Peyer's patch (tissue), 4 donors: ENCODE measurements around the gene PTPRF. TPM values are rescaled to one million over a fixed set of nuclear protein-coding genes. Genes with fewer than 3 reads are reported as not detected.

Experiments
- DNase-seq, 3 donors: peaks; one replicate each; pipeline ENCODE4 v3.0.0-alpha.2; 2017 to 2019
- H3K27ac ChIP-seq, 4 donors: fragments of 200-600 bp; sonication (generic); one replicate each; pipeline ENCODE4 v1.5.1; 2016 to 2019
- H3K27me3 ChIP-seq, 2 donors: fragments of 200-600 bp; sonication (generic); one replicate each; pipeline ENCODE4 v1.5.1; 2019
- H3K36me3 ChIP-seq, 3 donors: fragments of 200-600 bp; sonication (generic); one replicate each; pipeline ENCODE4 v1.5.1; 2016 to 2019
- H3K4me1 ChIP-seq, 4 donors: fragments of 200-600 bp; sonication (generic); one replicate each; pipeline ENCODE4 v1.5.1; 2016 to 2019
- H3K4me3 ChIP-seq, 4 donors: fragments of 200-600 bp; sonication (generic); 1 replicate in 3 of 4; 2 replicates in 1 of 4; pipeline ENCODE4 v1.5.1; 2016 to 2019; ENCODE audit warnings: mild to moderate bottlenecking in 1 of 4
- H3K9me3 ChIP-seq, 4 donors: fragments of 200-600 bp; sonication (generic); one replicate each; pipeline ENCODE4 v1.5.1; 2016 to 2019; ENCODE audit warnings: mild to moderate bottlenecking in 1 of 4
- CTCF ChIP-seq, 6 experiments: fragments of 450-650 bp in 4 of 6; fragments of 200-600 bp in 2 of 6; sonication (generic) in 1 of 6; IDR thresholded peaks; one replicate each; pipeline ENCODE4 v1.5.1; 2017 to 2019; ENCODE audit warnings: antibody characterized with exemption in 6 of 6, mild to moderate bottlenecking in 3 of 6, moderate library complexity in 1 of 6
- POLR2A ChIP-seq, 2 donors: fragments of 450-650 bp; IDR thresholded peaks; one replicate each; pipeline ENCODE4 v1.5.1; 2017; ENCODE audit warnings: antibody characterized with exemption in 2 of 2, mild to moderate bottlenecking in 2 of 2, moderate library complexity in 2 of 2
- total RNA-seq, 4 donors: library from RNA; depleted of rRNA; stranded (reverse); fragments of >200 nt; gene quantifications; one replicate each; pipeline ENCODE4 v1.1.0, GENCODE V29; 2016

Gene PTPRF
- total RNA-seq, 4 donors from 2014 or later, result 149 to 613 (median 528) TPM

- H3K36me3 ChIP-seq, result no peaks in the 10 kb centered on the region
- H3K4me3 ChIP-seq, result peak overlapping the region; percentile 52 to 93 (median 74)
- DNase-seq, result peak in 1 of 3 donors; percentile 77
- H3K9me3 ChIP-seq, result no peaks in the 10 kb centered on the region
- no peaks in the 10 kb centered on the region for H3K27me3 ChIP-seq
- peak overlapping the region; percentile 62 to 98 (median 90) for H3K27ac ChIP-seq
- TF ChIP-seq CTCF (IDR thresholded peaks at IDR 0.05) (no peak), POLR2A (IDR thresholded peaks at IDR 0.05) (peak; percentile 57 to 58)
- H3K4me1 ChIP-seq, result peaks cover 0 to 49% (median 7%) of the 10 kb centered on the region in 4 donors
Observed at GRCh38 chr1:43531107-43531905, 623 bp downstream of the PTPRF start.

- DNase-seq, result peak in 1 of 3 donors; percentile 57
- H3K4me1 ChIP-seq, result peaks cover 0 to 57% (median 9%) of the 10 kb centered on the region in 4 donors
- H3K27me3 ChIP-seq, result no peaks in the 10 kb centered on the region
- TF ChIP-seq POLR2A (IDR thresholded peaks at IDR 0.05), result no peak
- TF ChIP-seq CTCF (IDR thresholded peaks at IDR 0.05), result no peak
- H3K36me3 ChIP-seq, result no peaks in the 10 kb centered on the region
- peak overlapping the region; percentile 25 to 98 (median 74) for H3K27ac ChIP-seq
- peak overlapping the region; percentile 52 to 93 (median 74) for H3K4me3 ChIP-seq
- no peaks in the 10 kb centered on the region for H3K9me3 ChIP-seq
Observed at GRCh38 chr1:43531906-43532584, 1.4 kb downstream of the PTPRF start.

GRCh38 chr1:43532716-43533115, 2.0 kb downstream of the PTPRF start:
- H3K4me3 ChIP-seq, result peak overlapping the region in 3 of 4 donors; percentile 52 to 93 (median 86)
- no peaks in the 10 kb centered on the region for H3K36me3 ChIP-seq
- peak overlapping the region in 3 of 4 donors; percentile 56 to 98 (median 91) for H3K27ac ChIP-seq
- peaks cover 0 to 59% (median 9%) of the 10 kb centered on the region in 4 donors for H3K4me1 ChIP-seq
- DNase-seq, result peak in 1 of 3 donors; percentile 48
- H3K9me3 ChIP-seq, result no peaks in the 10 kb centered on the region
- no peaks in the 10 kb centered on the region for H3K27me3 ChIP-seq
- TF ChIP-seq CTCF (IDR thresholded peaks at IDR 0.05) (no peak), POLR2A (IDR thresholded peaks at IDR 0.05) (no peak)

- DNase-seq, result peak in 1 of 3 donors; percentile 42
- no peak for TF ChIP-seq POLR2A (IDR thresholded peaks at IDR 0.05)
- TF ChIP-seq CTCF (IDR thresholded peaks at IDR 0.05), result no peak
- H3K9me3 ChIP-seq, result no peaks in the 10 kb centered on the region
- peaks cover 0 to 6% (median 0%) of the 10 kb centered on the region in 3 donors for H3K36me3 ChIP-seq
- peak overlapping the region in 1 of 4 donors; percentile 86 for H3K27ac ChIP-seq
- H3K4me1 ChIP-seq, result peaks cover 0 to 59% (median 9%) of the 10 kb centered on the region in 4 donors
- H3K4me3 ChIP-seq, result peak overlapping the region in 2 of 4 donors; percentile 18 to 86
- no peaks in the 10 kb centered on the region for H3K27me3 ChIP-seq
Observed at GRCh38 chr1:43533584-43533983, 2.9 kb downstream of the PTPRF start.

GRCh38 chr1:43534256-43534655, 3.6 kb downstream of the PTPRF start:
- Histone ChIP-seq H3K36me3 (peaks cover 0 to 12% (median 0%) of the 10 kb centered on the region in 3 donors), H3K27ac (peak overlapping the region in 1 of 4 donors; percentile 86), H3K4me1 (peaks cover 0 to 53% (median 9%) of the 10 kb centered on the region in 4 donors), H3K4me3 (no peak overlapping the region), H3K9me3 (no peaks in the 10 kb centered on the region), H3K27me3 (no peaks in the 10 kb centered on the region)
- TF ChIP-seq POLR2A (IDR thresholded peaks at IDR 0.05) (no peak), CTCF (IDR thresholded peaks at IDR 0.05) (no peak)
- DNase-seq, result peak in 1 of 3 donors; percentile 28
